GM12872 (cell line): ENCODE results near the gene APBA1.

Source experiments
- CTCF ChIP-seq: IDR thresholded peaks from 3 replicates; pipeline ENCODE4 v1.5.1; 2011; ENCODE audit warnings: low read depth, mild to moderate bottlenecking, low read length, moderate library complexity; ENCODE audit not compliant: insufficient read depth

APBA1 gene

GRCh38 chr9:69527454-69527853 lies 144.7 kb downstream of the APBA1 start:
- no peak for TF ChIP-seq CTCF

- no peak for TF ChIP-seq CTCF
Measured at GRCh38 chr9:69526699-69527098, 145.5 kb downstream of the APBA1 start.

GRCh38 chr9:69519470-69520240 lies 152.5 kb downstream of the APBA1 start:
- TF ChIP-seq CTCF = no peak

- no peak for TF ChIP-seq CTCF
Measured at GRCh38 chr9:69516353-69517322, 155.5 kb downstream of the APBA1 start.

DNA sequence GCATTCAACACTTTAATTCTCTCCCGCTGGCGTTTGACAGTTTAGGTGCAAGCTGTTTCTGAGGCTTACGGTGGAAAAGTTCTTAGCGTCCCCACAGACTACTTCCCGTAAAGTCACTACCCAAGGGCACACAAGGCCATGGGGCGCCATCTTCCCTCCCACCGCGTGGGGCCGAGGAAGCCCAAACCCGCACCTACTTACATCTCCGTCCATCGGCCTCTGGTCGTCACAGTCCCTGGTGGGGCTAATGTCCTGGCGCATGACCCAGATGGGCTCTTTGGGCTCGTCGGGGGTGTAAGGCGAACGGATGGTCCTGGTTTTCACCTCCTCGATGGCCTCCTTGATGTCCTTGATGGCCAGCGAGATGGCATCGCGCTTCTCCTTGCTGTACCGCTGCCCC lies 156.4 kb downstream of the APBA1 start:
- no peak for TF ChIP-seq CTCF

- no peak for TF ChIP-seq CTCF
Measured at GRCh38 chr9:69513141-69513820, 158.9 kb downstream of the APBA1 start.

- TF ChIP-seq CTCF = no peak
Measured at GRCh38 chr9:69504058-69504457, 168.1 kb downstream of the APBA1 start.
